Measurements from ENCODE around the gene MBNL1. TPM values are rescaled to one million over a fixed set of nuclear protein-coding genes. Genes with fewer than 3 reads are reported as not detected.

MBNL1 gene
- total and polyA plus RNA-seq, 2 of the 13 experiments (the other 11 are each of a cell fraction or from before 2014, with no cell fraction given) = 27.1 to 55.4 TPM

DNA sequence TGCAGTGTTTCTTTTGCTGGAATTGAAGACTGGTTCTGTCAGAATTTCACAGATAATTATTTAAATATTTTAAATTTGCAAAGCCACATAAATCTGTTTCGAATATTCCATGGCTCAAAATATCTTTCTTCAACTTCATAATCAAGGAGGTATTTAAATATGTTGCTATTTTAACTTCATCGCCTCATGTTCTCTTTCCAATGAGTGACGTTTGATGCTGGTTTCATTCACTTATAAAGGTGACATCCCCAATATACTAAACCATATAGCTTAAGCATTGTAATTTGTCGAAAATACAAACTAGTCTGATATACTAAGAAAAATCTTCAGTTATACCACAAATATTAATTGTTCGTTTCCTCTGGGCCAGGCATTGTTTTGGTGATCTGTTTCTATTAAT, 22.5 kb downstream of the MBNL1 start:
- Histone ChIP-seq H3K9me3 (ENCODE audit: low read length) (no peaks in the 10 kb centered on the region), H3K4me2 (ENCODE audit: low read depth, low read length) (no peak overlapping the region), H3K4me3 (replicated peaks in 1 of 3; ENCODE audit: insufficient read depth in 1 of 3, low read depth in 2 of 3, low read length in 3 of 3) (no peak overlapping the region), H3K27ac (ENCODE audit: extremely low read length, insufficient read depth, low read length) (no peak overlapping the region), H3K27me3 (ENCODE audit: control insufficient read depth in 1 of 2, insufficient read depth in 2 of 2, low read length in 2 of 2) (no peaks in the 10 kb centered on the region), H3K9ac (ENCODE audit: insufficient read depth, low read depth, low read length) (no peak overlapping the region), H2AFZ (ENCODE audit: low read length) (no peak overlapping the region), H3K36me3 (replicated peaks in 1 of 2; ENCODE audit: control insufficient read depth in 1 of 2, insufficient read depth in 2 of 2, low read length in 2 of 2) (no peaks in the 10 kb centered on the region), H4K20me1 (ENCODE audit: insufficient read depth, low read length) (peaks cover 5% of the 10 kb centered on the region; the same call in 1 of the 2 replicates), H3K4me1 (ENCODE audit: insufficient read depth, low read length) (peaks cover 31% of the 10 kb centered on the region), H3K79me2 (ENCODE audit: insufficient read depth, low read length) (peaks cover 91% of the 10 kb centered on the region)
- no peak for ATAC-seq
- TF ChIP-seq, protein P1, sequence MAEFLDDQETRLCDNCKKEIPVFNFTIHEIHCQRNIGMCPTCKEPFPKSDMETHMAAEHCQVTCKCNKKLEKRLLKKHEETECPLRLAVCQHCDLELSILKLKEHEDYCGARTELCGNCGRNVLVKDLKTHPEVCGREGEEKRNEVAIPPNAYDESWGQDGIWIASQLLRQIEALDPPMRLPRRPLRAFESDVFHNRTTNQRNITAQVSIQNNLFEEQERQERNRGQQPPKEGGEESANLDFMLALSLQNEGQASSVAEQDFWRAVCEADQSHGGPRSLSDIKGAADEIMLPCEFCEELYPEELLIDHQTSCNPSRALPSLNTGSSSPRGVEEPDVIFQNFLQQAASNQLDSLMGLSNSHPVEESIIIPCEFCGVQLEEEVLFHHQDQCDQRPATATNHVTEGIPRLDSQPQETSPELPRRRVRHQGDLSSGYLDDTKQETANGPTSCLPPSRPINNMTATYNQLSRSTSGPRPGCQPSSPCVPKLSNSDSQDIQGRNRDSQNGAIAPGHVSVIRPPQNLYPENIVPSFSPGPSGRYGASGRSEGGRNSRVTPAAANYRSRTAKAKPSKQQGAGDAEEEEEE (CRISPR knock-in tag; IDR thresholded peaks at IDR 0.05; ENCODE audit: borderline replicate concordance) = no peak
- TF ChIP-seq ZNF232 (CRISPR knock-in tag; IDR thresholded peaks at IDR 0.05; ENCODE audit: borderline replicate concordance) (no peak), SP2 (CRISPR knock-in tag; IDR thresholded peaks at IDR 0.05) (no peak), ZNF296 (CRISPR knock-in tag; conservative IDR thresholded peaks at IDR 0.05) (no peak), NRL (CRISPR knock-in tag; IDR thresholded peaks at IDR 0.05; ENCODE audit: borderline replicate concordance) (no peak), MBD4 (IDR thresholded peaks at IDR 0.05; ENCODE audit: borderline replicate concordance, low read length) (no peak), IRF2 (CRISPR knock-in tag; IDR thresholded peaks at IDR 0.05) (no peak), SMYD3 (CRISPR knock-in tag; IDR thresholded peaks at IDR 0.05) (no peak), ZNF737 (CRISPR knock-in tag; IDR thresholded peaks at IDR 0.05; ENCODE audit: borderline replicate concordance) (no peak), FOXK1 (CRISPR knock-in tag; IDR thresholded peaks at IDR 0.05; ENCODE audit: borderline replicate concordance, low read depth) (no peak)
- TF ChIP-seq, protein P2, sequence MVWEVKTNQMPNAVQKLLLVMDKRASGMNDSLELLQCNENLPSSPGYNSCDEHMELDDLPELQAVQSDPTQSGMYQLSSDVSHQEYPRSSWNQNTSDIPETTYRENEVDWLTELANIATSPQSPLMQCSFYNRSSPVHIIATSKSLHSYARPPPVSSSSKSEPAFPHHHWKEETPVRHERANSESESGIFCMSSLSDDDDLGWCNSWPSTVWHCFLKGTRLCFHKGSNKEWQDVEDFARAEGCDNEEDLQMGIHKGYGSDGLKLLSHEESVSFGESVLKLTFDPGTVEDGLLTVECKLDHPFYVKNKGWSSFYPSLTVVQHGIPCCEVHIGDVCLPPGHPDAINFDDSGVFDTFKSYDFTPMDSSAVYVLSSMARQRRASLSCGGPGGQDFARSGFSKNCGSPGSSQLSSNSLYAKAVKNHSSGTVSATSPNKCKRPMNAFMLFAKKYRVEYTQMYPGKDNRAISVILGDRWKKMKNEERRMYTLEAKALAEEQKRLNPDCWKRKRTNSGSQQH (CRISPR knock-in tag; IDR thresholded peaks at IDR 0.05; ENCODE audit: low read depth) = no peak
- TF ChIP-seq, protein P3, sequence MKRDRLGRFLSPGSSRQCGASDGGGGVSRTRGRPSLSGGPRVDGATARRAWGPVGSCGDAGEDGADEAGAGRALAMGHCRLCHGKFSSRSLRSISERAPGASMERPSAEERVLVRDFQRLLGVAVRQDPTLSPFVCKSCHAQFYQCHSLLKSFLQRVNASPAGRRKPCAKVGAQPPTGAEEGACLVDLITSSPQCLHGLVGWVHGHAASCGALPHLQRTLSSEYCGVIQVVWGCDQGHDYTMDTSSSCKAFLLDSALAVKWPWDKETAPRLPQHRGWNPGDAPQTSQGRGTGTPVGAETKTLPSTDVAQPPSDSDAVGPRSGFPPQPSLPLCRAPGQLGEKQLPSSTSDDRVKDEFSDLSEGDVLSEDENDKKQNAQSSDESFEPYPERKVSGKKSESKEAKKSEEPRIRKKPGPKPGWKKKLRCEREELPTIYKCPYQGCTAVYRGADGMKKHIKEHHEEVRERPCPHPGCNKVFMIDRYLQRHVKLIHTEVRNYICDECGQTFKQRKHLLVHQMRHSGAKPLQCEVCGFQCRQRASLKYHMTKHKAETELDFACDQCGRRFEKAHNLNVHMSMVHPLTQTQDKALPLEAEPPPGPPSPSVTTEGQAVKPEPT (CRISPR knock-in tag; IDR thresholded peaks at IDR 0.05; ENCODE audit: low read depth) = no peak
- intact Hi-C loops (cut with micrococcal nuclease; ENCODE audit: unreplicated experiment) = no loop called here
- no peak for DNase-seq (ENCODE audit: low spot score)
- in situ Hi-C loops (cut with HindIII; ENCODE audit: extremely low pct_ligation_motif_present, low pct_unique_long_range_greater_than_20kb) = no loop called here
- no TSS peak for BruUV-seq (replicated peaks)
- ChIA-PET POLR2A (interaction anchor here (3.0 kb wide), 1 partner anchor 23 kb away, joined by 7 read pairs; the partner anchor contains the start of gene MBNL1), CTCF (ENCODE audit: low intra/inter-chr PET ratio, low total read pairs) (no interaction called here)
- no peak for FAIRE-seq
- 95% methylated on average over 5 of the region's 5 CpGs for WGBS (ENCODE audit: low lambda C conversion rate)
